ENCODE results near the gene SPATA18.
A peak's percentile ranks its signal among the peaks of the same experiment; 100 is the strongest.

The SPATA18 gene

GRCh38 chr4:52051213-52051614 is at the start of gene SPATA18:
TSS of gene SPATA18 (plus strand) at chr4:52051304. CDS start at chr4:52051705, 401 bp downstream.
- Histone ChIP-seq H3K4me1 (ENCODE audit: control insufficient read depth, insufficient read depth, low read length) (peaks cover 18% of the 10 kb centered on the region), H3K36me3 (ENCODE audit: control insufficient read depth, insufficient read depth, low read length) (no peaks in the 10 kb centered on the region), H3K9ac (ENCODE audit: low read depth, low read length) (peak within 1 kb of the TSS; percentile 66), H3K27me3 (ENCODE audit: control insufficient read depth, insufficient read depth, low read length) (peaks cover 24% of the 10 kb centered on the region), H3K9me3 (ENCODE audit: control insufficient read depth, insufficient read depth, low read length) (no peaks in the 10 kb centered on the region), H3K4me3 (ENCODE audit: low read depth, low read length) (peak within 1 kb of the TSS; percentile 85), H3K27ac (ENCODE audit: low read depth, low read length) (peak within 1 kb of the TSS; percentile 81)

GRCh38 chr4:52001616-52002015 is 49.5 kb upstream of the SPATA18 start:
- Histone ChIP-seq H3K9ac (ENCODE audit: low read depth, low read length) (no peak overlapping the region), H3K4me1 (ENCODE audit: control insufficient read depth, insufficient read depth, low read length) (peaks cover 6% of the 10 kb centered on the region), H3K9me3 (ENCODE audit: control insufficient read depth, insufficient read depth, low read length) (no peaks in the 10 kb centered on the region), H3K27me3 (ENCODE audit: control insufficient read depth, insufficient read depth, low read length) (no peaks in the 10 kb centered on the region), H3K36me3 (ENCODE audit: control insufficient read depth, insufficient read depth, low read length) (no peaks in the 10 kb centered on the region), H3K27ac (ENCODE audit: low read depth, low read length) (no peak overlapping the region), H3K4me3 (ENCODE audit: low read depth, low read length) (no peak overlapping the region)

- H3K36me3 ChIP-seq (ENCODE audit: control insufficient read depth, insufficient read depth, low read length), result no peaks in the 10 kb centered on the region
- no peak overlapping the region for H3K27ac ChIP-seq (ENCODE audit: low read depth, low read length)
- H3K27me3 ChIP-seq (ENCODE audit: control insufficient read depth, insufficient read depth, low read length), result no peaks in the 10 kb centered on the region
- H3K4me3 ChIP-seq (ENCODE audit: low read depth, low read length), result no peak overlapping the region
- H3K9me3 ChIP-seq (ENCODE audit: control insufficient read depth, insufficient read depth, low read length), result no peaks in the 10 kb centered on the region
- H3K9ac ChIP-seq (ENCODE audit: low read depth, low read length), result no peak overlapping the region
- H3K4me1 ChIP-seq (ENCODE audit: control insufficient read depth, insufficient read depth, low read length), result no peaks in the 10 kb centered on the region
These were observed 46.7 kb upstream of the SPATA18 start for GRCh38 chr4:52004414-52004813.

DNA sequence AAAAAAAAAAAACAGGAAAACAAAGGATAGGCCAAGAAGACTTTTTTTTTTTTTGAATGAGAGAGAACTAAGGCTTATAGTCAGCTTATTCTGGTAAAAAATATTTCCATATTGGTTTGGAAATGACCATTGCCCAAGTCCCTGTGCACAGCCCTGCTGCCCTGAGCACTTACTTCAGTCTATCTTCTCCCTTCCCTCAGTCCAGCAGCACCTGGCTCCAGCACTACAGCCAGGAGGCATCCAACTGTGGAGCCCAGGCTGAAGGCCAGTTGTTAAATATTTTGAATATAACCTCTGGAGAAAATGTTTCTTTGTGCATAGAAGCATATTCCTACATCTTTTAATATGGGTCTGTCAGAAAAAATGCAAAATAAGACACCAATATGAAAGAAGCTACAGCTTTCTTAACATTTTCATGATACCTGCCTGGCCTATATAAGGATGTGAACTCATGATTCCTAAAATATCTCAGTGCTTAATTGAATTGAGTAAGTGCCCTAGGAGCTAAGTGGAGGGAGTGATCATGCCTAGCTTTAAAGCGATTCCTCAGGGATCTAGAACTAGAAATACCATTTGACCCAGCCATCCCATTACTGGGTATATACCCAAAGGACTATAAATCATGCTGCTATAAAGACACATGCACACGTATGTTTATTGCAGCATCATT is 45.4 kb upstream of the SPATA18 start:
- no peak overlapping the region for H3K27ac ChIP-seq (ENCODE audit: low read depth, low read length)
- no peaks in the 10 kb centered on the region for H3K4me1 ChIP-seq (ENCODE audit: control insufficient read depth, insufficient read depth, low read length)
- no peak overlapping the region for H3K4me3 ChIP-seq (ENCODE audit: low read depth, low read length)
- no peaks in the 10 kb centered on the region for H3K36me3 ChIP-seq (ENCODE audit: control insufficient read depth, insufficient read depth, low read length)
- no peaks in the 10 kb centered on the region for H3K9me3 ChIP-seq (ENCODE audit: control insufficient read depth, insufficient read depth, low read length)
- H3K9ac ChIP-seq (ENCODE audit: low read depth, low read length), result no peak overlapping the region
- no peaks in the 10 kb centered on the region for H3K27me3 ChIP-seq (ENCODE audit: control insufficient read depth, insufficient read depth, low read length)

DNA sequence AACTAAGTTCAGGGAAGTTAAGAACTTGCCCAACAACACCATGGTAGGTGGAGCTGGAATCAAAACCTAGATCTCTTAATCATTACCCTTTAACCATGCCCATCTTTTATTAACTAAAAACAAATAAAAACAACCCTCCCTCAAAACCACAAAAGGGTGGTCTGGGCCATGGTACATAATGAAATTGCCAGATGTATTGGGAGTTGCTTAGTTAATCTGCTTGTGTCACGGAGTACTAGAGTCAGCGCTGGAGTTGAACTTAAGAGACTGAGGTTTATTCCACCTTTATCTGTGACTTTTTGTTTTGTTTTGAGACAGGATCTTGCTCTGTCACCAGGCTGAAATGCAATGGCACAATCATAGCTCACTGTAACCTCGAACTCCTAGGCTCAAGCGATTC is 44.2 kb upstream of the SPATA18 start:
- Histone ChIP-seq H3K4me1 (ENCODE audit: control insufficient read depth, insufficient read depth, low read length) (no peaks in the 10 kb centered on the region), H3K36me3 (ENCODE audit: control insufficient read depth, insufficient read depth, low read length) (no peaks in the 10 kb centered on the region), H3K4me3 (ENCODE audit: low read depth, low read length) (no peak overlapping the region), H3K27me3 (ENCODE audit: control insufficient read depth, insufficient read depth, low read length) (no peaks in the 10 kb centered on the region), H3K9ac (ENCODE audit: low read depth, low read length) (no peak overlapping the region), H3K9me3 (ENCODE audit: control insufficient read depth, insufficient read depth, low read length) (no peaks in the 10 kb centered on the region), H3K27ac (ENCODE audit: low read depth, low read length) (no peak overlapping the region)

GRCh38 chr4:52010986-52011385 is 40.1 kb upstream of the SPATA18 start:
- Histone ChIP-seq H3K27ac (ENCODE audit: low read depth, low read length) (no peak overlapping the region), H3K4me1 (ENCODE audit: control insufficient read depth, insufficient read depth, low read length) (peaks cover 6% of the 10 kb centered on the region; the same call in 1 of the 2 replicates), H3K9me3 (ENCODE audit: control insufficient read depth, insufficient read depth, low read length) (no peaks in the 10 kb centered on the region), H3K27me3 (ENCODE audit: control insufficient read depth, insufficient read depth, low read length) (no peaks in the 10 kb centered on the region), H3K4me3 (ENCODE audit: low read depth, low read length) (no peak overlapping the region), H3K36me3 (ENCODE audit: control insufficient read depth, insufficient read depth, low read length) (no peaks in the 10 kb centered on the region), H3K9ac (ENCODE audit: low read depth, low read length) (no peak overlapping the region)

DNA sequence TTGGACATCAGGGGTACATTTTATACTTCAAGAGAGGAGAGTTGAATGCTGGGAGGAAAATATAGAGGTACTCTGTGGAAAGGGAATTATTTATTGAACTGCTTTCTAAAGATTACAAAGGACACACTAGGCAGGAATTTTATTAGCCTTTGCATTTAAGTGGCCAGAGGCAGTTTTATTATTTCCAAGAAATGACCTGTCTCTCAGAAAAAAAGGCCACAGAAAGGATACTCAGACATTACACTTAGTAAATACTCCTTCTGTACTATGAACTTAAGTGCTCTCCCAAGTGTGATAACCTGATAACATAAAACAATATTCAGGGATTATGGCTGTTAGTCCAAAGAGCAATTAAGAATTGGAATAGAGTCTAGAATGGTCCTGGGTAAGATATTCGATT is 38.5 kb upstream of the SPATA18 start:
- Histone ChIP-seq H3K4me3 (ENCODE audit: low read depth, low read length) (no peak overlapping the region), H3K36me3 (ENCODE audit: control insufficient read depth, insufficient read depth, low read length) (no peaks in the 10 kb centered on the region), H3K4me1 (ENCODE audit: control insufficient read depth, insufficient read depth, low read length) (peaks cover 6% of the 10 kb centered on the region; the same call in 1 of the 2 replicates), H3K9ac (ENCODE audit: low read depth, low read length) (no peak overlapping the region), H3K27ac (ENCODE audit: low read depth, low read length) (no peak overlapping the region), H3K27me3 (ENCODE audit: control insufficient read depth, insufficient read depth, low read length) (no peaks in the 10 kb centered on the region), H3K9me3 (ENCODE audit: control insufficient read depth, insufficient read depth, low read length) (no peaks in the 10 kb centered on the region)

DNA sequence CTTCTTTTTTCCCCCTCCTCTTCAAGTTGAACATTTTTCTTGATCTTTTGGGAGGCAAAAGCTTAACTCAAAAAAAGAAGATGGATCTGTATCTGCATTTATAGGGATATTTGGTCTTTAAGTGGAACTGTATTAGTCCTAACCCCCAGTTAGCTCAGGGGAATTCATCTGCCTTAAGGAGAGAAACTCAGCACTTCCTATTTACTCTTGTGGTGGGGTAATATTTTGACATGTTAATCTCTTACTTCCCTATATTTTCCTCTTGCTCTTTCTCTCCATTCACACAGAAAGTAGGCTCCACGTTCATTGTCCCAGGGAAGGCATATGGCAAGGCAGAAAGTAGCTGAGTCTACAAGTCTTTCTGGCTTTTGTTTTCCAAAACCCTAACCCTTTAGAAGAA is 36.2 kb upstream of the SPATA18 start:
- Histone ChIP-seq H3K9me3 (ENCODE audit: control insufficient read depth, insufficient read depth, low read length) (no peaks in the 10 kb centered on the region), H3K9ac (ENCODE audit: low read depth, low read length) (no peak overlapping the region), H3K4me3 (ENCODE audit: low read depth, low read length) (no peak overlapping the region), H3K36me3 (ENCODE audit: control insufficient read depth, insufficient read depth, low read length) (no peaks in the 10 kb centered on the region), H3K27ac (ENCODE audit: low read depth, low read length) (no peak overlapping the region), H3K27me3 (ENCODE audit: control insufficient read depth, insufficient read depth, low read length) (no peaks in the 10 kb centered on the region), H3K4me1 (ENCODE audit: control insufficient read depth, insufficient read depth, low read length) (peaks cover 6% of the 10 kb centered on the region; the same call in 1 of the 2 replicates)

DNA sequence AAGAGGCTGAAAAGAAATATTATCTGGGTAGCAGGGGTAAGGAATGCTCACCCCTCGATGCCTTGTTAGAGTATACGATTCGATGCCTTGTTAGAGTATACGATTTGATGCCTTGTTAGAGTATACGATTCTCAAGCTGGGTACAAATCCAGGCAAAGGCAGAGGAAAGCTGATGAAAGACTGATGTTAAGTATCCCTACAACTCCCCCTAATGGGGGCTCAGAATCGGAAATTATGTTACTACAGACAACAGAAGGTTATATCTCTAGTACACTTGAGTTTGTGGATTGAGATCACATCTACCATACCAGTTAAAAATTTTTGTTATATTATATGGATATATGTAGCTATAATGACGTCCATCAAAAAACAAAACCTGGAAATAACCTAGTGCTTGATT is 35.7 kb upstream of the SPATA18 start:
- H3K27ac ChIP-seq (ENCODE audit: low read depth, low read length), result no peak overlapping the region
- no peak overlapping the region for H3K4me3 ChIP-seq (ENCODE audit: low read depth, low read length)
- H3K9ac ChIP-seq (ENCODE audit: low read depth, low read length), result no peak overlapping the region
- no peaks in the 10 kb centered on the region for H3K9me3 ChIP-seq (ENCODE audit: control insufficient read depth, insufficient read depth, low read length)
- no peaks in the 10 kb centered on the region for H3K27me3 ChIP-seq (ENCODE audit: control insufficient read depth, insufficient read depth, low read length)
- H3K4me1 ChIP-seq (ENCODE audit: control insufficient read depth, insufficient read depth, low read length), result peaks cover 6% of the 10 kb centered on the region; the same call in 1 of the 2 replicates
- H3K36me3 ChIP-seq (ENCODE audit: control insufficient read depth, insufficient read depth, low read length), result no peaks in the 10 kb centered on the region

DNA sequence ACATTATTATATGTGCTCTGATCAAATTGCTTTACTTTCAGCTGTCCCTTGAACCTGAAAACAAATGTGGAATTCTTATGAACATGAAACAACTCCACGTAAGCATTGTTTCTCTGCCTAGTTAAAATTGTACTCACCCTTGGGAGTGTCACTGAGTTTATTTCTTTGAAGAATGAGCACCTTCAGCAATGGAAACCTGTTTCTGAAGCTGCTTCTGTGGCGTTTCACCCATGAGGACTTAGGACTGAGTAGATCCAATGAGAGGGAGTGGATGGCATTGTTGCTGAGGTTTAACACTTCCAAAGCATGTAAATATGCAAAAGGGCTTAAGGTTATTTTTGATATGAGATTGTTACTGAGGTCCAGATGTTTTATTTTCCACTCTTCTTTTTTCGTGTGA is 34.1 kb upstream of the SPATA18 start:
- Histone ChIP-seq H3K9me3 (ENCODE audit: control insufficient read depth, insufficient read depth, low read length) (no peaks in the 10 kb centered on the region), H3K4me1 (ENCODE audit: control insufficient read depth, insufficient read depth, low read length) (peaks cover 6% of the 10 kb centered on the region; the same call in 1 of the 2 replicates), H3K27ac (ENCODE audit: low read depth, low read length) (no peak overlapping the region), H3K27me3 (ENCODE audit: control insufficient read depth, insufficient read depth, low read length) (no peaks in the 10 kb centered on the region), H3K4me3 (ENCODE audit: low read depth, low read length) (no peak overlapping the region), H3K36me3 (ENCODE audit: control insufficient read depth, insufficient read depth, low read length) (peaks cover under 1% of the 10 kb centered on the region; the same call in 1 of the 2 replicates), H3K9ac (ENCODE audit: low read depth, low read length) (no peak overlapping the region)

DNA sequence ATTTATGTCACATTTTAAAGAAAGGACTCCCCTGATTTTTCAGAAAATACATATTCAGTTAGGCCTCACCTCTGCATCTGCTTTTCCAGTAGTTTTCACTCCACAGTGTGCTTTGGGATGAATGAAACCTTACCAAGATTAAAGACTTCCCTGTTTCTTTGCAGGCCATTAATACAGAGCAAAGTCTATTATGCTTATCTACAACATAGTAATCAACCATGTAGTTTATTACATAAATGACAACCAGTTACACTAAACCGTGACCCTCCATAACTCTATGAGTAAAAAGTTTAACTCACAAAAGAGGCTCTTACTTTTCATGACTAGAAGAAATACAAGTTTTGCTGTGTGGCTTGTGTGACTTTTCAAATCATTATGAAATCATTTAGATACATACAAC is 33.3 kb upstream of the SPATA18 start:
- no peak overlapping the region for H3K9ac ChIP-seq (ENCODE audit: low read depth, low read length)
- H3K9me3 ChIP-seq (ENCODE audit: control insufficient read depth, insufficient read depth, low read length), result no peaks in the 10 kb centered on the region
- peaks cover 6% of the 10 kb centered on the region; the same call in 1 of the 2 replicates for H3K4me1 ChIP-seq (ENCODE audit: control insufficient read depth, insufficient read depth, low read length)
- no peaks in the 10 kb centered on the region for H3K27me3 ChIP-seq (ENCODE audit: control insufficient read depth, insufficient read depth, low read length)
- no peak overlapping the region for H3K4me3 ChIP-seq (ENCODE audit: low read depth, low read length)
- no peak overlapping the region for H3K27ac ChIP-seq (ENCODE audit: low read depth, low read length)
- peaks cover 9% of the 10 kb centered on the region for H3K36me3 ChIP-seq (ENCODE audit: control insufficient read depth, insufficient read depth, low read length)
